ENCODE measurements around the gene HIVEP3.
A peak's percentile ranks its signal among the peaks of the same experiment; 100 is the strongest.

DNA sequence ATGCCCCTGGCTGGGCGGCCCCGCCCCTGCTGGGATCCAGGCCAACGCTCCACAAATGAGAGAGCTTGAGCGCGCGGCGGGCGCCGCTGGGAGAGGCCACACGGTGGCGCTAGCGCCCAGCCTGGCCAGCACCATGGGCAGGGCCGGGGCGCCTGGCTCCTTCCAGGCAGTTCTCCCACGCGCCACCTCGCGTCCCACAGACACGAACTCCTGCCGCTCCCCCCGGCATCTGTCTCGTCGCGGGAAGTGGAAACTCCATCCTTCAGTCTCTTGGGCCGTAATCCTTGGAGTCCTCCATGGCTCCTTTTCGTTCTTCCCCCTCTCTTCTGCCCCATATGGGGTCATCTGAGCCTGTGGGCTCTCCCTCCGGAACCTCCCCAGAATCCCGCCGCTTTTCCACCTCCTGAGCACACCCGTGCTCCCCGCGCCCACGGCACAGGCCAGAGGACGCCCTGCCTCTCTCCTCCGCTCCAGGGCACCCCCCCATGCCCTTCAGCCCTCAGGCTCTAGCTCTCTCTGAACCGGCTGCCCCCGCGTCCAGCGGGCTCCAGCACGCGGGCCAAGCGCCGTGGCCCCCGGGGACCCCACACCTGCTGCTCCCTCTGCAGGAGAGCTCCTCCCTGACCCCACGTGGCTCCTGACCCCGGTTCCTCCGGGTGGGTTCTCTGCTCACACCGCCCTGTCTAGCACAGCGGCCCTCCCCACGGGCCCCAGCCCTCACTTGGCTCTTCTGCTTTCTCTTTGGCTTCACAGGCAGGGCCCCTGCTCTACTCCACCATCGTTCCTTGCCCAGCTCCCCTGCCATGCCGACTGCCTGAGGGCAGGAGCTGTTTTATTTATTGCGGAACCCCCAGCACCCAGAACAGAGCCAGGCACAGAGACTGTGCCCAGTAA is 402.3 kb downstream of the HIVEP3 start:
- TF ChIP-seq, protein P1, sequence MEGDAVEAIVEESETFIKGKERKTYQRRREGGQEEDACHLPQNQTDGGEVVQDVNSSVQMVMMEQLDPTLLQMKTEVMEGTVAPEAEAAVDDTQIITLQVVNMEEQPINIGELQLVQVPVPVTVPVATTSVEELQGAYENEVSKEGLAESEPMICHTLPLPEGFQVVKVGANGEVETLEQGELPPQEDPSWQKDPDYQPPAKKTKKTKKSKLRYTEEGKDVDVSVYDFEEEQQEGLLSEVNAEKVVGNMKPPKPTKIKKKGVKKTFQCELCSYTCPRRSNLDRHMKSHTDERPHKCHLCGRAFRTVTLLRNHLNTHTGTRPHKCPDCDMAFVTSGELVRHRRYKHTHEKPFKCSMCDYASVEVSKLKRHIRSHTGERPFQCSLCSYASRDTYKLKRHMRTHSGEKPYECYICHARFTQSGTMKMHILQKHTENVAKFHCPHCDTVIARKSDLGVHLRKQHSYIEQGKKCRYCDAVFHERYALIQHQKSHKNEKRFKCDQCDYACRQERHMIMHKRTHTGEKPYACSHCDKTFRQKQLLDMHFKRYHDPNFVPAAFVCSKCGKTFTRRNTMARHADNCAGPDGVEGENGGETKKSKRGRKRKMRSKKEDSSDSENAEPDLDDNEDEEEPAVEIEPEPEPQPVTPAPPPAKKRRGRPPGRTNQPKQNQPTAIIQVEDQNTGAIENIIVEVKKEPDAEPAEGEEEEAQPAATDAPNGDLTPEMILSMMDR (IDR thresholded peaks at IDR 0.05) = peak; percentile 63 to 93 (median 90)
- no peak for TF ChIP-seq POLR2A (IDR thresholded peaks at IDR 0.05)
